GM13976 (cell line): ENCODE measurements around the gene NPIPA3.
"Not testable (repeated sequence)": the region's sequence is repeated elsewhere in the genome, so short reads cannot be mapped to it uniquely, and the experiment has no call there.

Experiments
- DNase-seq: peaks from one replicate; pipeline ENCODE4 v3.0.0; 2012; ENCODE audit warnings: low spot score
- CTCF ChIP-seq: IDR thresholded peaks from 2 replicates; pipeline ENCODE4 v1.5.1; 2012; ENCODE audit warnings: borderline replicate concordance, mild to moderate bottlenecking; ENCODE audit not compliant: insufficient read depth; ENCODE audit errors: extremely low read depth, missing control alignments, control extremely low read depth
- in situ Hi-C: fragments of 300-500 bp; cut with MboI; formaldehyde crosslinking; loops from one replicate; pipeline ENCODE4 v1.12.0; 2022; ENCODE audit warnings: low sequenced_read_pairs, mixed read lengths, inconsistent platforms; ENCODE audit not compliant: unreplicated experiment

Gene NPIPA3

GRCh38 chr16:14676633-14677032 lies 26.6 kb upstream of the NPIPA3 start:
- TF ChIP-seq CTCF, result no peak

GRCh38 chr16:14677627-14678026 lies 25.6 kb upstream of the NPIPA3 start:
- no peak for TF ChIP-seq CTCF
- no peak for DNase-seq
- in situ Hi-C loops, result no loop called here

More at GRCh38 chr16:14676633-14677032, 26.6 kb upstream of the NPIPA3 start:
- in situ Hi-C loops, result no loop called here
- DNase-seq, result no peak

DNA sequence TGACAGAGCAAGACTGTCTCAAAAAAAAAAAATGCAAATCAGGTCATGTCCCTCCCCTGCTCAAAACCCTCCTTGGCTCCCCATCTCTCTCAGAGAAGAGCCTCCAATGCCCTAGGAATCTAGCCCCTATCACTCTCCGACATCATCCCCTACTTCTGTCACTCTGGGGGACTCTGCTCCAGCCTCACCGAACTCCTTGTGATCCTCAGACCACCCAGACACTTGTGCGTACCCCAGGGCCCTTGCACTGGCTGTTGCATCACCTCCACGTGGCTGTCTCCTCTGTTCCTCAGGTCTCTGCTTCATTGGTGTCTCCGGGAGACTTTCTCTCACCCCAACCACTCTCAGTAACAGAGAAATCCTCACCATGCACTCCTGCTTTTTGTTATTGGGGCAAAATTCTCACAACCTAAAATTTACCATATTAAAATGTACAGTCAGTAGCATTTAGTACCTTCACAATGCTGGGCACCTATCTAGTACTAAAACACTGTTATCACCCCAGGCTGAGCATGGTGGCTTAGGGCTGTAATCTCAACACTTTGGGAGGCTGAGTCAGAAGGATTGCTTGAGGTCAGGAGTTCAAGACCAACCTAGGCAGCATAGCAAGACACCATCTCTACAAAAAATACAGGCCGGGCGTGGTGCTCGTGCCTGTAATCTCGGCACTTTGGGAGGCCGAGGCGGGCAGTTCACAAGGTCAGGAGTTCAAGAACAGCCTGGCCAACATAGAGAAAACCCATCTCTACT lies 24.3 kb upstream of the NPIPA3 start:
- DNase-seq, result no peak
- TF ChIP-seq CTCF, result no peak
- in situ Hi-C loops, result no loop called here

DNA sequence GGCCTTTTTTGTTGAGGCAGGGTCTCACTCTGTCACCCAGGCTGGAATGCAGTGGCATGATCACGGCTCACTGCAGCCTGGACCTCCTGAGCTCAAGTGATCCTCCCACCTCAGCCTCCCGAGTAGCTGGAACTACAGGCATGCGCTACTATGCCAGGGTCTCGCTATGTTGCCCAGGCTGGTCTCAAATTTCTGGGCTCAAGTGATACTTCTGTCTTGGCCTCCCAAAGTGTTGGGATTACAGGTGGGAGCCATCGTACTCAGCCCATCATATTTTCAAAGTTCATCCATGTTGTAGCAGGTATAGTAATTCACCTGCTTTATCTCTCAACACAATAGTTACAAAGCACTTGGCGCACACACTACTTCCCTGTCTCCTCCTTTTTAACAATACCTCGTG lies 22.8 kb upstream of the NPIPA3 start:
- not testable (repeated sequence) for DNase-seq

GRCh38 chr16:14681115-14681514 lies 22.1 kb upstream of the NPIPA3 start:
- DNase-seq, result no peak
- no peak for TF ChIP-seq CTCF
- in situ Hi-C loops, result no loop called here

More for the DNA sequence above, 22.8 kb upstream of the NPIPA3 start:
- in situ Hi-C loops, result not testable (repeated sequence)

- no peak for TF ChIP-seq CTCF
- no peak for DNase-seq
- in situ Hi-C loops, result no loop called here
Measured at GRCh38 chr16:14682121-14682520, 21.1 kb upstream of the NPIPA3 start.

DNA sequence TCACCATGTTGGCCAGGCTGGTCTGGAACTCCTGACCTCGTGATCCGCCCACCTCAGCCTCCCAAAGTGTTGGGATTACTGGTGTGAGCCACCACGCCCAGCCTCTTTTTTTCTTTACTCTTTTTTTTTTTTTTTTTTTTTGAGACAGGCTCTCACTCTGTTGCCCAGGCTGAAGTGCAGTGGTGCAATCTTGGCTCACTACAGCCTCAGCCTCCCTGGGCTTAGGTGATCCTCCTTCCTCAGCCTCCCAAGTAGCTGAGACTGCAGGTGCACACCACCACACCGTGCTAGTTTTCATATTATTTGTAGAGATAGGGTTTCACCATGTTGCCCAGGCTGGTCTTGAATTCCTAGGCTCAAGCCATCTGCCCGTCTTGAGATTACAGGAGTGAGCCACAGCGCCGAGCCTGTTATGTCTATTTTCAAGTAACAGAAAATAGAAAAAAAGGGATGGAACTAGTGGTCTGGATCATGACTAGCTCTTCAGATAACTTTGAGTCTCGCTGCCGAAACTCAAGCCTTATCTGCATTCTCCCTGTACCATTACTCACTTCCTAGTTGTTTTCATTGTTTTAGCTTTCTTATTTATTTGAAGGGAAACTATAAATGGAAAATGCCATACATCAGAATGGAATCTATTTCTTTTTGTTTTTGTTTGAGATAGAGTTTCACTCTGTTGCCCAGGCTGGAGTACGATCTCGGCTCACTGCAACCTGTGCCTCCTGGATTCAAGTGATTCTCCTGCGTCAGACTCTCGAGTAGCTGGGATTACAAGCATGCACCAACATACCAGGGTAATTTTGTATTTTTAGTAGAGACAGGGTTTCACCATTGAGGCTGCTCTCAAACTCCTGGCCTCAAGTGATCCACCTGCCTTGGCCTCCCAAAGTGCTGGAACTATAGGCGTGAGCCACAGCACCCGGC lies 17.1 kb upstream of the NPIPA3 start:
- DNase-seq, in situ Hi-C loops: not testable (repeated sequence)

DNA sequence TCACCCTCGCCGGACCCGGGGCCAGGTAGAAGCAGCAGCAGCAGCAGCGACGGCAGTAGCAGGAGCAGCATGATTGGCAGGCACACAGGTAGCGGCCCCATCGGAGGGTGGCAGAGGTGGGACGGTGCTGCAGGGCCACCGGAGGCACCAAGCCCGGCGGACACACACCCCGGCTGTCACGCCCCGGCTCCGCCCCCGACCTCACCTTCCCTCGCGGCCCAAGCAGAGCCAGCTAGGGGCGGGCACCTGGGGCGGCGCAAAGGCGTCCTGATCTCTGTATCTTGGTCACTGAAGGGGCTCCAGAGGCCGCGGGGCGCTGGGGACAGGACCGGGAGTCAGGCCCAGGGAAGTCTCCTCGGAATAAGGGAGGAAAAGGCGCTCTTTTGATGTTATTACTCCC lies 9.1 kb upstream of the NPIPA3 start, which contains the start of gene PLA2G10:
PLA2G10 (minus strand) TSS at position 180 of the 400 bp plus-strand sequence; CDS start at position 101, 79 bp downstream.
- in situ Hi-C loops, DNase-seq: not testable (repeated sequence)

- DNase-seq, in situ Hi-C loops: not testable (repeated sequence)
Measured at GRCh38 chr16:14701859-14702258, 1.4 kb upstream of the NPIPA3 start.

DNA sequence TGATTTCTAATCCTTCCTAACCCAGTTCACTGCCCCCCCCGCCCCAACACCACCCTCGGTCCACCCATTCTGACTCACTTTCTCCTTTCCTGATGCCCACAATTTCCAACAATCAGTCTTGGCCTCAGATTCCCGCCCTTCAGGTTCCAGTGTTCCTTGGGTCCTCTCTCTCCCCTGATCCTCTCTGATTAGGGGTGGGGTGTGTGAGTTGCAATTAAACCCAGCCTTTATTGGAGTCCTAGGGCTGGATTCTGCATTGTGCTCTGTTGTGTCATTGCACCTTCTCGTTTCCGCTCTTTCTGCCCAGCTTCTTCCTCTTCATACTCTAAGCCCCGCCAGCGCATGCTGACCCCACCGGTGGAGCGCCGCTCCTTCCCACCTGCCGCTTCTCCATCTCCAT lies 539 bp upstream of the NPIPA3 start:
- in situ Hi-C loops, DNase-seq: not testable (repeated sequence)

DNA sequence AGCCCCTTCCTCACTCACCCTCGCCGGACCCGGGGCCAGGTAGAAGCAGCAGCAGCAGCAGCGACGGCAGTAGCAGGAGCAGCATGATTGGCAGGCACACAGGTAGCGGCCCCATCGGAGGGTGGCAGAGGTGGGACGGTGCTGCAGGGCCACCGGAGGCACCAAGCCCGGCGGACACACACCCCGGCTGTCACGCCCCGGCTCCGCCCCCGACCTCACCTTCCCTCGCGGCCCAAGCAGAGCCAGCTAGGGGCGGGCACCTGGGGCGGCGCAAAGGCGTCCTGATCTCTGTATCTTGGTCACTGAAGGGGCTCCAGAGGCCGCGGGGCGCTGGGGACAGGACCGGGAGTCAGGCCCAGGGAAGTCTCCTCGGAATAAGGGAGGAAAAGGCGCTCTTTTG lies 30.0 kb downstream of the NPIPA3 start:
- DNase-seq, in situ Hi-C loops: not testable (repeated sequence)

- in situ Hi-C loops, DNase-seq: not testable (repeated sequence)
Measured at GRCh38 chr16:14740832-14741385, 37.7 kb downstream of the NPIPA3 start.
